SK-N-SH treated with all-trans-retinoic acid at 6 μM for 48 hours (cell line): ENCODE measurements around the gene ZNF264.

ENCODE experiments used
- ATAC-seq: fragments of 200-7000 bp; cut with Tn5 transposase; 3 replicates; pipeline ENCODE4 v1.9.1; 2020; ENCODE audit warnings: mild to moderate bottlenecking, moderate library complexity
- ARNTL ChIP-seq: fragments of 450-650 bp; formaldehyde crosslinking; IDR thresholded peaks from 2 replicates; pipeline ENCODE4 v1.5.0; 2020; ENCODE audit warnings: low read depth, mild to moderate bottlenecking, moderate library complexity, borderline replicate concordance
- BACH2 ChIP-seq: fragments of 250-450 bp; sonication (Bioruptor Pico); IDR thresholded peaks from 2 replicates; pipeline ENCODE4 v1.9.0; 2021; ENCODE audit warnings: mild to moderate bottlenecking, borderline replicate concordance
- CSDC2 ChIP-seq: fragments of 250-450 bp; sonication (Bioruptor Pico); IDR thresholded peaks from 2 replicates; pipeline ENCODE4 v1.5.0; 2020; ENCODE audit warnings: mild to moderate bottlenecking, moderate library complexity
- ESRRG ChIP-seq: fragments of 250-450 bp; sonication (Bioruptor Pico); IDR thresholded peaks from 2 replicates; pipeline ENCODE4 v1.6.1; 2021; ENCODE audit warnings: mild to moderate bottlenecking
- GLIS3 ChIP-seq: fragments of 250-450 bp; sonication (Bioruptor Pico); IDR thresholded peaks from 2 replicates; pipeline ENCODE4 v1.5.0; 2020; ENCODE audit warnings: mild to moderate bottlenecking, moderate library complexity
- OSR1 ChIP-seq: fragments of 250-450 bp; sonication (Bioruptor Pico); IDR thresholded peaks from 2 replicates; pipeline ENCODE4 v1.8.0; 2022; ENCODE audit warnings: moderate library complexity, mild to moderate bottlenecking, inconsistent platforms
- PPARA ChIP-seq: fragments of 250-450 bp; sonication (Bioruptor Pico); IDR thresholded peaks from 2 replicates; pipeline ENCODE4 v1.5.0; 2020; ENCODE audit warnings: mild to moderate bottlenecking, borderline replicate concordance
- RARB ChIP-seq: fragments of 250-450 bp; sonication (Bioruptor Pico); IDR thresholded peaks from 2 replicates; pipeline ENCODE4 v1.8.0; 2021; ENCODE audit warnings: mild to moderate bottlenecking, moderate library complexity
- SNAI2 ChIP-seq: fragments of 250-450 bp; sonication (Bioruptor Pico); IDR thresholded peaks from 2 replicates; pipeline ENCODE4 v1.5.0; 2020; ENCODE audit warnings: mild to moderate bottlenecking, moderate library complexity
- TCF4 ChIP-seq: fragments of 250-450 bp; sonication (Bioruptor Pico); IDR thresholded peaks from 2 replicates; pipeline ENCODE4 v1.8.0; 2021; ENCODE audit warnings: mild to moderate bottlenecking, moderate library complexity, borderline replicate concordance
- TOX ChIP-seq: fragments of 250-450 bp; sonication (Bioruptor Pico); IDR thresholded peaks from 2 replicates; pipeline ENCODE4 v1.8.0; 2021; ENCODE audit warnings: mild to moderate bottlenecking, moderate library complexity, borderline replicate concordance
- ZC3H10 ChIP-seq: fragments of 250-450 bp; sonication (Bioruptor Pico); IDR thresholded peaks from 2 replicates; pipeline ENCODE4 v1.5.1; 2021; ENCODE audit warnings: mild to moderate bottlenecking, moderate library complexity
- ZFP3 ChIP-seq: fragments of 250-450 bp; sonication (Bioruptor Pico); IDR thresholded peaks from 2 replicates; pipeline ENCODE4 v1.5.0; 2020; ENCODE audit warnings: mild to moderate bottlenecking, moderate library complexity
- ZFP30 ChIP-seq: fragments of 450-650 bp; formaldehyde crosslinking; IDR thresholded peaks from 2 replicates; pipeline ENCODE4 v1.5.0; 2022; ENCODE audit warnings: mild to moderate bottlenecking, moderate library complexity
- ZNF565 ChIP-seq: fragments of 450-650 bp; formaldehyde crosslinking; conservative IDR thresholded peaks from 2 replicates; pipeline ENCODE4 v1.5.0; 2020; ENCODE audit warnings: low read depth, mild to moderate bottlenecking, moderate library complexity
- ZNF70 ChIP-seq: fragments of 450-650 bp; formaldehyde crosslinking; IDR thresholded peaks from 2 replicates; pipeline ENCODE4 v1.5.0; 2020; ENCODE audit warnings: mild to moderate bottlenecking, moderate library complexity
- ZNF8 ChIP-seq: fragments of 450-650 bp; formaldehyde crosslinking; IDR thresholded peaks from 2 replicates; pipeline ENCODE4 v1.5.0; 2020; ENCODE audit warnings: mild to moderate bottlenecking, moderate library complexity
- TF ChIP-seq, protein P1 (sequence below): fragments of 250-450 bp; sonication (Bioruptor Pico); IDR thresholded peaks from 2 replicates; pipeline ENCODE4 v1.5.0; 2020; ENCODE audit warnings: mild to moderate bottlenecking, moderate library complexity
- TF ChIP-seq, protein P2 (sequence below): fragments of 250-450 bp; sonication (Bioruptor Pico); IDR thresholded peaks from 2 replicates; pipeline ENCODE4 v1.8.0; 2021; ENCODE audit warnings: low read depth, mild to moderate bottlenecking, moderate library complexity, borderline replicate concordance
- TF ChIP-seq, protein P3 (sequence below): fragments of 250-450 bp; sonication (Bioruptor Pico); IDR thresholded peaks from 2 replicates; pipeline ENCODE4 v1.8.0; 2020; ENCODE audit warnings: mild to moderate bottlenecking, moderate library complexity, borderline replicate concordance
- TF ChIP-seq, protein P4 (sequence below): fragments of 250-450 bp; sonication (Bioruptor Pico); IDR thresholded peaks from 2 replicates; pipeline ENCODE4 v1.5.1; 2021; ENCODE audit warnings: mild to moderate bottlenecking, moderate library complexity
- TF ChIP-seq, protein P5 (sequence below): fragments of 250-450 bp; sonication (Bioruptor Pico); IDR thresholded peaks from 2 replicates; pipeline ENCODE4 v1.5.1; 2020; ENCODE audit warnings: low read depth, mild to moderate bottlenecking, moderate library complexity

Gene ZNF264

DNA sequence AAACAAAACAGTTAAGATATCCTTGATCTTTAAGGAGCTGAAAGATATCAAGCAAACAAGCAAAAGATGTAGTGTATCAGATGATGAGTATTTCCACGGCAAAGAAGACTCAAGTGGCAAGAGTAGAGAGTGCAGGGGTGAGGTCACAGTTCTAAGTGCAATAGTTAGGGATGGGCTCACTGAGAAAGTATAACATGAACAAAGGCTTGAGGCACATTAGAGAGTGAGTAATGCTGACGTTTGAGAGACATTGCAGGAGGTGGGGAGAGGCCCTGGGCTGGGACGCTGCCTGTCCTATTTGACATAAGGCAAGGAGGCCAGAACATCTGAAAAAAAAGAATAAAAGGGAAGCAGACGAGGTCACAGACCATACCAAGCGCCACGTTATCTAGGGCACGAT, 25.5 kb upstream of the ZNF264 start:
- ATAC-seq: no peak
- TF ChIP-seq BACH2 (CRISPR knock-in tag) (no peak), ZNF565 (CRISPR knock-in tag) (no peak), GLIS3 (CRISPR knock-in tag) (no peak), ZNF70 (CRISPR knock-in tag) (no peak), TCF4 (CRISPR knock-in tag) (no peak), ZFP3 (no peak), CSDC2 (CRISPR knock-in tag) (no peak), ESRRG (CRISPR knock-in tag) (no peak), ARNTL (no peak), TOX (no peak), ZFP30 (CRISPR knock-in tag) (no peak), PPARA (CRISPR knock-in tag) (no peak), ZC3H10 (CRISPR knock-in tag) (no peak), SNAI2 (CRISPR knock-in tag) (no peak), RARB (CRISPR knock-in tag) (no peak)
- TF ChIP-seq, protein P1, sequence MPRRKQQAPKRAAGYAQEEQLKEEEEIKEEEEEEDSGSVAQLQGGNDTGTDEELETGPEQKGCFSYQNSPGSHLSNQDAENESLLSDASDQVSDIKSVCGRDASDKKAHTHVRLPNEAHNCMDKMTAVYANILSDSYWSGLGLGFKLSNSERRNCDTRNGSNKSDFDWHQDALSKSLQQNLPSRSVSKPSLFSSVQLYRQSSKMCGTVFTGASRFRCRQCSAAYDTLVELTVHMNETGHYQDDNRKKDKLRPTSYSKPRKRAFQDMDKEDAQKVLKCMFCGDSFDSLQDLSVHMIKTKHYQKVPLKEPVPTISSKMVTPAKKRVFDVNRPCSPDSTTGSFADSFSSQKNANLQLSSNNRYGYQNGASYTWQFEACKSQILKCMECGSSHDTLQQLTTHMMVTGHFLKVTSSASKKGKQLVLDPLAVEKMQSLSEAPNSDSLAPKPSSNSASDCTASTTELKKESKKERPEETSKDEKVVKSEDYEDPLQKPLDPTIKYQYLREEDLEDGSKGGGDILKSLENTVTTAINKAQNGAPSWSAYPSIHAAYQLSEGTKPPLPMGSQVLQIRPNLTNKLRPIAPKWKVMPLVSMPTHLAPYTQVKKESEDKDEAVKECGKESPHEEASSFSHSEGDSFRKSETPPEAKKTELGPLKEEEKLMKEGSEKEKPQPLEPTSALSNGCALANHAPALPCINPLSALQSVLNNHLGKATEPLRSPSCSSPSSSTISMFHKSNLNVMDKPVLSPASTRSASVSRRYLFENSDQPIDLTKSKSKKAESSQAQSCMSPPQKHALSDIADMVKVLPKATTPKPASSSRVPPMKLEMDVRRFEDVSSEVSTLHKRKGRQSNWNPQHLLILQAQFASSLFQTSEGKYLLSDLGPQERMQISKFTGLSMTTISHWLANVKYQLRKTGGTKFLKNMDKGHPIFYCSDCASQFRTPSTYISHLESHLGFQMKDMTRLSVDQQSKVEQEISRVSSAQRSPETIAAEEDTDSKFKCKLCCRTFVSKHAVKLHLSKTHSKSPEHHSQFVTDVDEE (CRISPR knock-in tag): no peak
- TF ChIP-seq, protein P2, sequence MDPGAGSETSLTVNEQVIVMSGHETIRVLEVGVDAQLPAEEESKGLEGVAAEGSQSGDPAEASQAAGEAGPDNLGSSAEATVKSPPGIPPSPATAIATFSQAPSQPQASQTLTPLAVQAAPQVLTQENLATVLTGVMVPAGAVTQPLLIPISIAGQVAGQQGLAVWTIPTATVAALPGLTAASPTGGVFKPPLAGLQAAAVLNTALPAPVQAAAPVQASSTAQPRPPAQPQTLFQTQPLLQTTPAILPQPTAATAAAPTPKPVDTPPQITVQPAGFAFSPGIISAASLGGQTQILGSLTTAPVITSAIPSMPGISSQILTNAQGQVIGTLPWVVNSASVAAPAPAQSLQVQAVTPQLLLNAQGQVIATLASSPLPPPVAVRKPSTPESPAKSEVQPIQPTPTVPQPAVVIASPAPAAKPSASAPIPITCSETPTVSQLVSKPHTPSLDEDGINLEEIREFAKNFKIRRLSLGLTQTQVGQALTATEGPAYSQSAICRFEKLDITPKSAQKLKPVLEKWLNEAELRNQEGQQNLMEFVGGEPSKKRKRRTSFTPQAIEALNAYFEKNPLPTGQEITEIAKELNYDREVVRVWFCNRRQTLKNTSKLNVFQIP: no peak
- TF ChIP-seq, protein P3, sequence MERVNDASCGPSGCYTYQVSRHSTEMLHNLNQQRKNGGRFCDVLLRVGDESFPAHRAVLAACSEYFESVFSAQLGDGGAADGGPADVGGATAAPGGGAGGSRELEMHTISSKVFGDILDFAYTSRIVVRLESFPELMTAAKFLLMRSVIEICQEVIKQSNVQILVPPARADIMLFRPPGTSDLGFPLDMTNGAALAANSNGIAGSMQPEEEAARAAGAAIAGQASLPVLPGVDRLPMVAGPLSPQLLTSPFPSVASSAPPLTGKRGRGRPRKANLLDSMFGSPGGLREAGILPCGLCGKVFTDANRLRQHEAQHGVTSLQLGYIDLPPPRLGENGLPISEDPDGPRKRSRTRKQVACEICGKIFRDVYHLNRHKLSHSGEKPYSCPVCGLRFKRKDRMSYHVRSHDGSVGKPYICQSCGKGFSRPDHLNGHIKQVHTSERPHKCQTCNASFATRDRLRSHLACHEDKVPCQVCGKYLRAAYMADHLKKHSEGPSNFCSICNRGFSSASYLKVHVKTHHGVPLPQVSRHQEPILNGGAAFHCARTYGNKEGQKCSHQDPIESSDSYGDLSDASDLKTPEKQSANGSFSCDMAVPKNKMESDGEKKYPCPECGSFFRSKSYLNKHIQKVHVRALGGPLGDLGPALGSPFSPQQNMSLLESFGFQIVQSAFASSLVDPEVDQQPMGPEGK (CRISPR knock-in tag): no peak
- TF ChIP-seq, protein P4, sequence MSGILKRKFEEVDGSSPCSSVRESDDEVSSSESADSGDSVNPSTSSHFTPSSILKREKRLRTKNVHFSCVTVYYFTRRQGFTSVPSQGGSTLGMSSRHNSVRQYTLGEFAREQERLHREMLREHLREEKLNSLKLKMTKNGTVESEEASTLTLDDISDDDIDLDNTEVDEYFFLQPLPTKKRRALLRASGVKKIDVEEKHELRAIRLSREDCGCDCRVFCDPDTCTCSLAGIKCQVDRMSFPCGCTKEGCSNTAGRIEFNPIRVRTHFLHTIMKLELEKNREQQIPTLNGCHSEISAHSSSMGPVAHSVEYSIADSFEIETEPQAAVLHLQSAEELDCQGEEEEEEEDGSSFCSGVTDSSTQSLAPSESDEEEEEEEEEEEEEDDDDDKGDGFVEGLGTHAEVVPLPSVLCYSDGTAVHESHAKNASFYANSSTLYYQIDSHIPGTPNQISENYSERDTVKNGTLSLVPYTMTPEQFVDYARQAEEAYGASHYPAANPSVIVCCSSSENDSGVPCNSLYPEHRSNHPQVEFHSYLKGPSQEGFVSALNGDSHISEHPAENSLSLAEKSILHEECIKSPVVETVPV (CRISPR knock-in tag): no peak

DNA sequence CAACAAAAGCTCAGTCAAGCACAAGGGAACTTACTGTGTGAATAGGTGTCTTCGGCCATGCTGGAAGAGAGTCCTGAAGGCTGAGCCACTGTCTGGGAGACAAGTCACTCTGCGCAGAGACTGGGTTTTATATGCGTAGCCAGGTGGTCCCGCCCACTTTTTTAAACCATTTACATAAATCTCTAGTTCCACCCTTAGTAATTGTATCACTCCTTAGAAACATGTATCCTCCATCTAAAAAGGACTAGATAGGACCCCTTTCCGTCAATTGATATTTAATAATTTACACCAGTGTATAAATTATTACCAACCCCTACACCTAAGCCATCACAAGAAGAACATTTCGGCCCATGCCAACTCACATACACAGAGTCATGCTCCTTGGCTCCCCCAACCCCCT, 23.9 kb upstream of the ZNF264 start, which contains the start of gene DUXA:
TSS of gene DUXA (minus strand) at position 101 of the 400 bp plus-strand sequence. CDS start at position 59, 42 bp downstream.
- no peak for TF ChIP-seq ZC3H10 (CRISPR knock-in tag)
- no peak for ATAC-seq

DNA sequence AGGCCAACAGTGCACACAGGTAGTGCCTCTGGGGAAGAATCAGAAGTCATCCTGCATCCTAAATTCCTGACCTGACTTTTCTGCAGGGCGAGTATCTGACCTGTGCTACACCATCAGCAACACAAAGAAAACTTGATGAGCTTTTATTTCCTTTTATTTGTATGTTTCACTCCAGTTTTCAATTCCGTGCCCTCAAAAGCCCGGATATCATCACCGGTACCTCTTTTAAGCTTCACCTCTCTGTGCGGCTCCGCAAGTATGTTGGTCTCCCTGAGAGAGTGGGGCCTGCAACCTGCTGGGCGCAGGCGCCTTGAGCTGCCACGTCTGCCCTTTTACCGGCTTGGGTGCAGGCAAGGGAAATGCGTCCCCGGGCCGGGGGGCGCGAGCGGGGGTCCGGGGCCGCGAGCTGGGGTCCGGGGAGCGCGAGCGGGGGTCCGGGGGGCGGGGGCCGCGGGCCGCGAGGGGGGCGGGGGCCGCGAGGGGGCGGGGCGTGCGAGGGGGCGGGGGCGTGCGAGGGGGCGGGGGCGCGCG, 19.7 kb upstream of the ZNF264 start:
- peak; percentile 83 for ATAC-seq
- TF ChIP-seq OSR1 (CRISPR knock-in tag) (no peak), BACH2 (CRISPR knock-in tag) (no peak), GLIS3 (CRISPR knock-in tag) (no peak), ZFP30 (CRISPR knock-in tag) (no peak), ZNF70 (CRISPR knock-in tag) (no peak), CSDC2 (CRISPR knock-in tag) (no peak), RARB (CRISPR knock-in tag) (no peak), ZNF8 (no peak), PPARA (CRISPR knock-in tag) (no peak)
- TF ChIP-seq, protein P1 (CRISPR knock-in tag): no peak
- TF ChIP-seq, protein P5, sequence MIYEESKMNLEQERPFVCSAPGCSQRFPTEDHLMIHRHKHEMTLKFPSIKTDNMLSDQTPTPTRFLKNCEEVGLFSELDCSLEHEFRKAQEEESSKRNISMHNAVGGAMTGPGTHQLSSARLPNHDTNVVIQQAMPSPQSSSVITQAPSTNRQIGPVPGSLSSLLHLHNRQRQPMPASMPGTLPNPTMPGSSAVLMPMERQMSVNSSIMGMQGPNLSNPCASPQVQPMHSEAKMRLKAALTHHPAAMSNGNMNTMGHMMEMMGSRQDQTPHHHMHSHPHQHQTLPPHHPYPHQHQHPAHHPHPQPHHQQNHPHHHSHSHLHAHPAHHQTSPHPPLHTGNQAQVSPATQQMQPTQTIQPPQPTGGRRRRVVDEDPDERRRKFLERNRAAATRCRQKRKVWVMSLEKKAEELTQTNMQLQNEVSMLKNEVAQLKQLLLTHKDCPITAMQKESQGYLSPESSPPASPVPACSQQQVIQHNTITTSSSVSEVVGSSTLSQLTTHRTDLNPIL (CRISPR knock-in tag): no peak
- TF ChIP-seq, protein P2: no peak
- TF ChIP-seq, protein P3 (CRISPR knock-in tag): no peak
